HL-60/S4 (cell line): Measurements from ENCODE around the gene RFX8.

Source experiments
- in situ Hi-C: fragments of 300-500 bp; cut with MboI; formaldehyde crosslinking; loops from 2 replicates; pipeline ENCODE4 v1.14.3; 2022; ENCODE audit warnings: low sequenced_read_pairs

RFX8 gene

GRCh38 chr2:101395545-101396315 lies 79.2 kb downstream of the RFX8 start:
- in situ Hi-C loops, result loop anchor here (25.0 kb wide), 1 partner anchor 383 kb away; the partner anchor contains the start of gene RPL31

GRCh38 chr2:101388232-101388631 lies 86.7 kb downstream of the RFX8 start:
- in situ Hi-C loops, result loop anchor here (25.0 kb wide), 1 partner anchor 376 kb away; the partner anchor contains the start of gene RPL31

GRCh38 chr2:101387151-101387834 lies 87.6 kb downstream of the RFX8 start, which contains the start of gene CREG2:
Gene CREG2 (minus strand): TSS chr2:101387503. CDS start chr2:101387457, 46 bp downstream.
- in situ Hi-C loops, result loop anchor here (25.0 kb wide), 1 partner anchor 375 kb away; the partner anchor contains the start of gene RPL31

- in situ Hi-C loops, result loop anchor here (25.0 kb wide), 1 partner anchor 374 kb away; the partner anchor contains the start of gene RPL31
These were observed 88.2 kb downstream of the RFX8 start for GRCh38 chr2:101386599-101387150.

- in situ Hi-C loops, result loop anchor here (25.0 kb wide), 1 partner anchor 371 kb away; the partner anchor contains the start of gene RPL31
These were observed 91.8 kb downstream of the RFX8 start for GRCh38 chr2:101383016-101383541.

GRCh38 chr2:101382442-101382841 lies 92.5 kb downstream of the RFX8 start:
- in situ Hi-C loops, result loop anchor here (25.0 kb wide), 1 partner anchor 370 kb away; the partner anchor contains the start of gene RPL31

- in situ Hi-C loops, result loop anchor here (25.0 kb wide), 1 partner anchor 368 kb away; the partner anchor contains the start of gene RPL31
These were observed 94.5 kb downstream of the RFX8 start for GRCh38 chr2:101380376-101380775.

- in situ Hi-C loops, result loop anchor here (25.0 kb wide), 1 partner anchor 367 kb away; the partner anchor contains the start of gene RPL31
These were observed 95.8 kb downstream of the RFX8 start for GRCh38 chr2:101379091-101379490.

GRCh38 chr2:101375653-101376052 lies 99.3 kb downstream of the RFX8 start:
- in situ Hi-C loops, result loop anchor here (25.0 kb wide), 1 partner anchor 363 kb away; the partner anchor contains the start of gene RPL31

GRCh38 chr2:101374821-101375561 lies 99.9 kb downstream of the RFX8 start:
- in situ Hi-C loops, result loop anchor here (25.0 kb wide), 1 partner anchor 363 kb away; the partner anchor contains the start of gene RPL31

- in situ Hi-C loops, result no loop called here
These were observed 102.1 kb downstream of the RFX8 start for GRCh38 chr2:101372792-101373191.

- in situ Hi-C loops, result no loop called here
These were observed 103.3 kb downstream of the RFX8 start for GRCh38 chr2:101371636-101372035.

GRCh38 chr2:101369100-101369499 lies 105.8 kb downstream of the RFX8 start:
- in situ Hi-C loops, result no loop called here

GRCh38 chr2:101368376-101368775 lies 106.5 kb downstream of the RFX8 start:
- in situ Hi-C loops, result no loop called here

GRCh38 chr2:101367508-101367907 lies 107.4 kb downstream of the RFX8 start:
- in situ Hi-C loops, result no loop called here

GRCh38 chr2:101364878-101365277 lies 110.0 kb downstream of the RFX8 start:
- in situ Hi-C loops, result no loop called here

- in situ Hi-C loops, result no loop called here
These were observed 112.1 kb downstream of the RFX8 start for GRCh38 chr2:101362777-101363176.

GRCh38 chr2:101362316-101362715 lies 112.6 kb downstream of the RFX8 start:
- in situ Hi-C loops, result no loop called here

GRCh38 chr2:101361522-101361921 lies 113.4 kb downstream of the RFX8 start:
- in situ Hi-C loops, result no loop called here

- in situ Hi-C loops, result no loop called here
These were observed 113.8 kb downstream of the RFX8 start for GRCh38 chr2:101361121-101361520.
